Stimulated activated naive CD8-positive, alpha-beta T cell treated with anti-CD3 and anti-CD28 coated beads, Interleukin-15, amount 100 ng/mL, for 72 hours (primary cell): ENCODE measurements around the gene EDRF1.
"Not testable (repeated sequence)": the region's sequence is repeated elsewhere in the genome, so short reads cannot be mapped to it uniquely, and the experiment has no call there.

Experiments used
- ATAC-seq: fragments of 150-1000 bp; cut with Tn5 transposase; 2 replicates; pipeline ENCODE4 v1.10.0; 2021; ENCODE audit warnings: mild to moderate bottlenecking, moderate library complexity
- DNase-seq, 2 donors: peaks; one replicate each; pipeline ENCODE4 v3.0.0; 2021 to 2022
- H3K27ac Mint-ChIP-seq, 2 donors: one replicate each; pipeline ENCODE4 v1.8.0; 2022; ENCODE audit warnings: mild to moderate bottlenecking in 2 of 2, mixed read lengths in 2 of 2, moderate library complexity in 2 of 2
- H3K27me3 Mint-ChIP-seq: one replicate; pipeline ENCODE4 v1.8.0; 2022; ENCODE audit warnings: mixed read lengths
- H3K4me1 Mint-ChIP-seq: one replicate; pipeline ENCODE4 v1.8.0; 2022; ENCODE audit warnings: mild to moderate bottlenecking, mixed read lengths
- H3K4me3 Mint-ChIP-seq, 2 donors: one replicate each; pipeline ENCODE4 v1.8.0; 2022; ENCODE audit warnings: mild to moderate bottlenecking in 2 of 2, mixed read lengths in 2 of 2, moderate library complexity in 1 of 2
- H3K9me3 Mint-ChIP-seq, 2 donors: one replicate each; pipeline ENCODE4 v1.8.0; 2022; ENCODE audit warnings: mixed read lengths in 2 of 2

EDRF1 gene

GRCh38 chr10:125698481-125698998 is 21.0 kb upstream of the EDRF1 start:
- ATAC-seq = no peak
- DNase-seq = no peak
- Mint-ChIP-seq H3K4me1 (no peaks in the 10 kb centered on the region), H3K27me3 (peaks cover 10% of the 10 kb centered on the region), H3K4me3 (no peak overlapping the region), H3K9me3 (peaks cover 5 to 9% of the 10 kb centered on the region in 2 donors), H3K27ac (no peak overlapping the region)

DNA sequence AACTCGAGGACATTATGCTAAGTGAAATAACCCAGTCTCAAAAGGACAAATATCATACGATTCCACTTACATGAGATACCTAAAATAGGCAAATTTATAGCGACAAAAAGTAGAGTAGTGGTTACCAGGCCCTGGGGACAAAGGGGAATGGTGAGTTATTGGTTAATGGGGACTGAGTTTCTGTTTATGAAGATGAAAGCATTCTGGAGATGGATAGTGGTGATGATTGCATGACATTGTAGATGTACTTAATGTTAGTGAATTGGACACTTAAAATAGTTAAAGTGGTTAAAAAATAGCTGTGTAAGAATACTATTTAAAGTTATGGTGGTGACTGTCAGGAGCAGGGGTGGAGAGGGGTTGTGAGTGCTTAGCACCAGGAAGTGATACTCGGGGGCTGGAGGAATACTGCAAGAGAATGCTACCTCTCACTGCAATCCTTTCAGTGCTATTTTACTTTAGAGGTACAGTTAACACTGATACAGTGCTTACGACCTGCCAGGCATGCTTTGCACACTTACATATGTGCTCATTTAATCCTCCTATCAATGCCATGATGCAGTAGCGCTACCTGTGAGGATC is 19.9 kb upstream of the EDRF1 start:
- peaks cover 10% of the 10 kb centered on the region for H3K27me3 Mint-ChIP-seq
- no peak overlapping the region for H3K4me3 Mint-ChIP-seq
- ATAC-seq (no peak), DNase-seq (no peak)
- H3K4me1 Mint-ChIP-seq = no peaks in the 10 kb centered on the region
- H3K9me3 Mint-ChIP-seq = peaks cover 5 to 9% of the 10 kb centered on the region in 2 donors
- H3K27ac Mint-ChIP-seq = no peak overlapping the region

DNA sequence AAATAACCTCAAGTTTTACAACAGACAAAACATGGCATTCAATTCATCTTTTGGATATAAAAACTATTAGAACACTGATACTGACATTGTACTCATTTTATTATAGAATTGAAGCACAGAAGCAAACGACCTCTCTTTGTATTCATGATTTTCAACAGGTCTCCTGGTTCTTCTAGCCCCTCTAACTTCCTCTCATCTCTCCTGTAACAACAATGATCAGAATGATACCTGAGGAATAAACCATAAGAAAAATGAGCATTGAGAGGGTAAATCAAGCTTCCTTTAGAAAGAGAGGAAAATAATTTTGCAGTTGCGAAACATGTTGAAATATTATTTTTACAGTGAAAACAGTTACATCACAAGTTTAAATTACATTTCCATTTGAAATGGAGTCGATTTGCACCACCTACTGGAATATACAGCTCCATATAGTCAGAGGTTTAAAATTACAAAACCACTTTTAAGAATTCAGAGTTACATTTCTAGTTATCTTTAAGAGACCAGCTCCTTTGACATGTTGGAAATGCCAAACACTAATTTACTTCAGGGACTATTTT is 19.1 kb upstream of the EDRF1 start:
- no peaks in the 10 kb centered on the region for H3K4me1 Mint-ChIP-seq
- H3K27ac Mint-ChIP-seq = no peak overlapping the region
- H3K27me3 Mint-ChIP-seq = peaks cover 10% of the 10 kb centered on the region
- H3K4me3 Mint-ChIP-seq = no peak overlapping the region
- H3K9me3 Mint-ChIP-seq = peaks cover 5 to 9% of the 10 kb centered on the region in 2 donors
- no peak for ATAC-seq
- DNase-seq = no peak

GRCh38 chr10:125707541-125708468 is 11.7 kb upstream of the EDRF1 start:
- ATAC-seq (no peak), DNase-seq (no peak)
- Mint-ChIP-seq H3K4me3 (no peak overlapping the region), H3K9me3 (peaks cover 13% of the 10 kb centered on the region in 2 donors), H3K27ac (no peak overlapping the region), H3K27me3 (peaks cover under 1% of the 10 kb centered on the region), H3K4me1 (no peaks in the 10 kb centered on the region)

DNA sequence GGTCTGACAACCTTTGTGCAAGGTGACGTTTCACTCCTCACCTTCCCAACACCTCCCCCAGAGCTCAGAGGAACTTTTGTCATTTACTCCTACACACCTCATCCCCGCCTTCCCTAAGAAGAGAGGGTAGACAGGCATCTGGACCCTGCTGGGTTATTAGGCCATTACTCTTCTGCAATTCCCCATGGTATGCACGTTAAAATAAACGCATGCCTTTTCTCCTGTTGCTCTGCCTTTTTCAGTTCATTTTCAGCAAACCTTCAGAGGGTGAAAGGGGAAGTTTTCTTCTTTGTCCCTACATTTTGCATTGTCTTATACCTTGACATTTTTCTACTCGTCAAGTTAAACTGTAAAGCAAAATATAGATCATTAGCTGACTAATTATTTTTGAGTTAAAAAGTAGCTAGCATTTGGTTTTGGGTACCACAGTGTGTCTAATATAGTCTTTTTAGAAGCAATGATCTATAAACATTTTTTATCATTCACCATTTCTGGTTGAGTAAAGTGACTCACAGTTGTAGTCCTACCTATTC is 10.5 kb upstream of the EDRF1 start:
- Mint-ChIP-seq H3K4me1 (no peaks in the 10 kb centered on the region), H3K27me3 (no peaks in the 10 kb centered on the region), H3K27ac (no peak overlapping the region), H3K4me3 (no peak overlapping the region), H3K9me3 (peaks cover 16 to 21% of the 10 kb centered on the region in 2 donors)
- ATAC-seq (no peak), DNase-seq (no peak)

DNA sequence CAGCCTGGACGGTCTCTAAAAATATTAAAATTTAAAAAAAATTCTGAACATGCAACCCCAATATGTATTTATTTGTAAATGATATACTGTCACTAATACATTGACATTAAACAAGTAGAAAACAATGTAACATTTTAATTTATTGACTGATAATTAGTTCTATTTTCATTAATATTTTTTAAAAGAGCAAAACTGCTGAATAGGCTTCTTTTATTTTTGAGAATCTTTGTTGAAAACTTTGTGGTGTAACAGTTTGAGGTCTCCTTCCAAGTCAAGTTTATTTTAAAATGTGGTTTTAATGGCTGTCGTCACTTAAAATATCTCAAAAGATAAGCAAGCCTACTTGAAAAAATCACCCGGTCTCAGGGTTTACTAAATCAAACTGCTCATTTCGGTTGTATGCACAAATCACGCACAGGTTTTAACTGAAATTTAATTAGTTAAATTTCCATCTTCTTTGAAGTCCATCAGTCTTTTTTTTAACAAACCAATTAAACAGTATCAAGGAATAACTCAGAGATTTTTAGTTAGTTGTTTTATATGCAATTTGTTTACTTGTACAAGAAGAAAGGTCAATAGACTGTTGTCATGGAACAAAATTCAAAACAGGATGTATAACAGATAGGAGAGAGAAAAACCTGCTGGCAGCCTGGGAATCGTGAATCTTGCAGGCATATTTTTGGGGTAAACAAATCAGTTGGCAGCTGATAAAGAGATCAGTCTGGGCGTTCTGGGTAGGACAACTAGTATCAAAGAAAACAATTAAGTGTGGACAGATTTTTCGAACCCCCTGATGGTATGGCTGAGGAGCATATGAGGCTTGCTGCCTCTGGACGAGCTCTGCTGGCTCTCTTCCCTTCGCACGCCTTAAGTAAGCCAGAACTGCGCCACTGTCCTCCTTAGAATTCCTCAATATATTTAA is 9.7 kb upstream of the EDRF1 start:
- peaks cover 16 to 25% of the 10 kb centered on the region in 2 donors for H3K9me3 Mint-ChIP-seq

GRCh38 chr10:125711110-125711750 is 8.3 kb upstream of the EDRF1 start:
- H3K9me3 Mint-ChIP-seq = peaks cover 16 to 25% of the 10 kb centered on the region in 2 donors
- no peaks in the 10 kb centered on the region for H3K27me3 Mint-ChIP-seq
- H3K4me1 Mint-ChIP-seq = no peaks in the 10 kb centered on the region
- DNase-seq = no peak
- no peak overlapping the region for H3K27ac Mint-ChIP-seq
- no peak overlapping the region for H3K4me3 Mint-ChIP-seq
- ATAC-seq = no peak

More for the DNA sequence above, 9.7 kb upstream of the EDRF1 start:
- no peaks in the 10 kb centered on the region for H3K4me1 Mint-ChIP-seq
- no peaks in the 10 kb centered on the region for H3K27me3 Mint-ChIP-seq
- H3K27ac Mint-ChIP-seq = no peak overlapping the region
- H3K4me3 Mint-ChIP-seq = no peak overlapping the region
- ATAC-seq (no peak), DNase-seq (no peak)

GRCh38 chr10:125714728-125715127 is 4.8 kb upstream of the EDRF1 start:
- H3K27ac Mint-ChIP-seq, H3K27me3 Mint-ChIP-seq, H3K4me3 Mint-ChIP-seq, DNase-seq, H3K4me1 Mint-ChIP-seq, ATAC-seq: not testable (repeated sequence)
- H3K9me3 Mint-ChIP-seq = peaks cover 16 to 25% of the 10 kb centered on the region in 2 donors

DNA sequence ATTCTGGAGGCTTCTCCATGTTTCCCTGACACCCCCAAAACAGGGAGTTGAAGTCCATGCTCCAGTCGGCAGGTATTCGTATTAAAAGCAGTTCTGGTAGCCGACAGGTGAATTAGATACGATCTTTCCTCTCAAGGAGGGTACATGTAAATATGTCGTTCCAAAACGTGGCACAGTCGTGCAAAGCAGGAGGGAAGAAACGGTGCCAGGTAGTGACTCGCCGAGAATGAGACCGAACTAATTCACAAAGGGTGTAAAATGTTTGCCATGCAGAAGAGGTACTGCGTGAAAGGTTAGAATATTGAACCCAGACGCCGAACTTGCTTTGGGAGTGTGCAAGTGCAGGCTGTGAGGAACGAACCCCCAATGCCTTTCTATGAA is 483 bp downstream of the EDRF1 start:
- H3K4me3 Mint-ChIP-seq = peak overlapping the region; percentile 94 to 99
- ATAC-seq (no peak), DNase-seq (no peak)
- no peaks in the 10 kb centered on the region for H3K9me3 Mint-ChIP-seq
- peaks cover 28% of the 10 kb centered on the region for H3K4me1 Mint-ChIP-seq
- H3K27me3 Mint-ChIP-seq = no peaks in the 10 kb centered on the region
- peak overlapping the region; percentile 99 for H3K27ac Mint-ChIP-seq

- H3K4me3 Mint-ChIP-seq = peak overlapping the region; percentile 24 to 57
- H3K9me3 Mint-ChIP-seq = no peaks in the 10 kb centered on the region
- H3K4me1 Mint-ChIP-seq = peaks cover 28% of the 10 kb centered on the region
- H3K27me3 Mint-ChIP-seq = no peaks in the 10 kb centered on the region
- no peak overlapping the region for H3K27ac Mint-ChIP-seq
- ATAC-seq (no peak), DNase-seq (no peak)
Observed at GRCh38 chr10:125721035-125721434, 1.5 kb downstream of the EDRF1 start.

- no peaks in the 10 kb centered on the region for H3K9me3 Mint-ChIP-seq
- DNase-seq (no peak), ATAC-seq (no peak)
- peaks cover 28% of the 10 kb centered on the region for H3K4me1 Mint-ChIP-seq
- no peak overlapping the region for H3K4me3 Mint-ChIP-seq
- H3K27me3 Mint-ChIP-seq = no peaks in the 10 kb centered on the region
- no peak overlapping the region for H3K27ac Mint-ChIP-seq
Observed at GRCh38 chr10:125722811-125723210, 3.3 kb downstream of the EDRF1 start.

DNA sequence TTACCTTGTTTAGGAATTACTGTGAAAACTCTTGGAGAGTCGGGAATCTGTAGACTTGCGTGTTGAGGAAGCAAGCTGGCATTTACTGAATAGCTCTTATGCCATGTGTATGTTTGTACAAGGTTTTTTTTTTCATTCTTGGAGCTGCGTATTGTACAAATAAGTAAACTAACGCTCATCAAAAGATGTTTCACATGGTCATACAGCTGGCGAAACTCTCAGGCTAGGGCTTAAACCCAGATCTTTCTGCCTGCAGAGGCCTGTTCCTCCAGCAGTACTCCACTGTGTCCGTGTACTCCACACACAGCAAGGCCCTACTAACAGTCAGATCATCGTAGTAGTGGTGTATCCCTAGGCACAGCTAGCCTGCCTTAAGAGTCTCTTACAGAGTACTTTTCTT is 7.4 kb downstream of the EDRF1 start:
- Mint-ChIP-seq H3K27me3 (no peaks in the 10 kb centered on the region), H3K4me1 (peaks cover 11% of the 10 kb centered on the region), H3K27ac (no peak overlapping the region), H3K9me3 (no peaks in the 10 kb centered on the region), H3K4me3 (no peak overlapping the region)
- DNase-seq (no peak), ATAC-seq (no peak)

GRCh38 chr10:125727436-125727835 is 7.9 kb downstream of the EDRF1 start:
- H3K4me1 Mint-ChIP-seq = peaks cover 6% of the 10 kb centered on the region
- no peak overlapping the region for H3K4me3 Mint-ChIP-seq
- ATAC-seq (no peak), DNase-seq (no peak)
- no peak overlapping the region for H3K27ac Mint-ChIP-seq
- no peaks in the 10 kb centered on the region for H3K27me3 Mint-ChIP-seq
- no peaks in the 10 kb centered on the region for H3K9me3 Mint-ChIP-seq

DNA sequence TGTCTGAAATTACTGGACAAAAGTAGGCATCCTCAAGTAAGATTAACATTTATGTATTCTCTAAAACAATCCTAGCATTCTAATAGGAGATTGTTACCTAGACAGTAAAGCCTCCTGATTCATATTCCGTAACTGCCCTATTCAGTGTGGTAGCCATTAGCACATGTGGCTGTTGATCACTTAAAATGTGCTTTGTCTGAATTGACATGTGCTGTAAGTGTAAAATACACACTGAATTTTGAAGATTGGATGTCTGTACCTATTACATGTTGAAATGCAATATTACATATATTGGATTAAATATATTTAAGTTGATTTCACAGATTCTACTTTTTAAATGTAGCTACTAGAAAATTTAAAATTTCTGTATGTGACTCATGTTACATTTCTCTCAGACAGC is 14.6 kb downstream of the EDRF1 start:
- Mint-ChIP-seq H3K27ac (no peak overlapping the region), H3K4me3 (no peak overlapping the region), H3K9me3 (no peaks in the 10 kb centered on the region), H3K27me3 (no peaks in the 10 kb centered on the region), H3K4me1 (no peaks in the 10 kb centered on the region)
- ATAC-seq (no peak), DNase-seq (no peak)
